Cardiac septum (tissue), 1 donor: Measurements from ENCODE around the gene MTA1. TPM values are rescaled to one million over a fixed set of nuclear protein-coding genes. Genes with fewer than 3 reads are reported as not detected.

ENCODE experiments used
- DNase-seq: peaks from one replicate; pipeline ENCODE4 v3.0.0-alpha.2; 2020; ENCODE audit warnings: low spot score
- intact Hi-C: fragments of 100-400 bp; cut with DNase I; formaldehyde crosslinking; loops from one replicate; pipeline ENCODE4 v1.14.0; 2022
- total RNA-seq: library from RNA; stranded (reverse); fragmentation: NEBNext Ultra II Directional; extraction: Animal tissue kit (Norgen Biotek cat#: 25700); gene quantifications from one replicate; pipeline ENCODE4 v1.2.1, GENCODE V29; 2021
- donor health status: DM: no; HTN: no; CAD: no.

MTA1 gene
- total RNA-seq, 1 donor from 2014 or later = 140 TPM

DNA sequence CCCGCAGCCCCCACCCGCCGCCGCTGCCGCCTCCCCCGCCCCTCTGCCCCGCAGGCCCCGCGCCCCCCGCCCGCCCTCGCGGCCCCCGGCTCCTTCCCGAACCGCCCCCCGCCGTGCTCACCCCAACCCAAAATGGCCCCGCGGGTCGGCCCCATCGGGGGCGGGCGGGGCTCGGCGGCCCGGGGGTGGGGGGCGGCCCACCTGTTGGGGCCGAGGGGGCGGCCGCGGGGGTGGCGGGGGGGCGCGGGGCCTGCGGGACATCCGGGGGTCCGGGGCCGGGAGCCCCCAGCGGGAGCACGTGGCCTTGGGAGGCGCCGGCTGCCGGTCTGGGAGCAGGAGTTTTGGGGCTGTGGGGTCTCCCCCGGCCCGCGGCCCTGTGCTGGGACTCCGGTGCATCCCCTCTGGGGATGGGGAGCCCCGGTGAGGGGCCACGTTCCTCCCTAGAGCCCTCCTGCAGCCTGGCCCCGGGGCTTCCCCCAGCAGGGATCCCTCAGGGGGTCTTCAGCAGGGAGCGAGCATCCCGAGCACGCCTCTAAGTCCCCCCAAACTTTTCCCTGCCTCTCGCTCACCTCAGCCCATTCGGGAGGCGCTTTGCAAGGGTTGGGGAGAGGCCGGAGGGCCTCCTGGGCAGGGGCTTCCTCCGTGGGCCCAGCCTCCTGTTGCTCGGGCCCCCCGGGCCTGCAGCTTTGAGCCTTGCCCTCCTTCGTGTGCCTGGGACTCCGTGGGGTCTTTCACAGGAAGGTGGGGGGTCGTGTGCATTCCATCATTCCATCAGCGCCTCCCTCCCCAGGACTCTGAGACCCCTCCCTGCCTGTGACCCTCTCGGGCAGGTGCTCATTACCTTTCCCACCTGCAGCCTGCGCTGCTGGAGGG lies 710 bp downstream of the MTA1 start:
- intact Hi-C loops = no loop called here
- no peak for DNase-seq

DNA sequence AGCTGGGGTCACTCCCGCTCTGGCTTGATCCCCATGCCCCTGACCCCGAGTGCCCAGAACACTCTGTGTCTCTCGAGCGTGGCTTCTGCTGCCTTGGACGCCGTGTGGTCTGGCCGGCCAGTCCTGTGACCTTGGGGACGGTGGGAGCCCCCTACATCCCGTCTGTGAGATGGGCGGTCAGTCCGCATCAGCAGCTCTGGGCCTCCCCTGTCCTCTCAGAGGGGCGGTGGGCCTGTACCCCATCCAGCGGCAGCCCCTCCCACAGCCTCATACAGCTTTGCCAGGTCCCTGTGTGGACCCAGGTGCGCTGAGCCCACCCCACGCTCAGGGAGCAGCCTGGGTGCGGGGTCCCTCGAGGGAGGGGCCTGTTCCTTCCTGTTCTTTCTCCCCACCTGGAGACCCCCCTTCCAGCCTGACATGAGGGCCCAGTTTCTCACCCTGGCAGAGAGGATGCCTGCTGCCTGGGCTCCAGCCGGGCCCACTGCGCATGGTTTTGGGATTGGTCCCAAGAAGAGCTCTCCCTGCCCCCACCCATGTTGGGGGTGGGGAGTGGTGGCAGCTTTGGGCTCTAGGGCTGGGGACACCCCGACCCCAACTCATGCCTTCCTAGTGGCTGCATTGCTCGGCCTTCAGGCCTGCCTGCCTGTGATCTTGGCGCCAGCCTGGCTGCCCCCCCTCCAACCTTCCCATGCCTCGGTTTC lies 1.5 kb downstream of the MTA1 start:
- DNase-seq = no peak
- intact Hi-C loops = no loop called here

DNA sequence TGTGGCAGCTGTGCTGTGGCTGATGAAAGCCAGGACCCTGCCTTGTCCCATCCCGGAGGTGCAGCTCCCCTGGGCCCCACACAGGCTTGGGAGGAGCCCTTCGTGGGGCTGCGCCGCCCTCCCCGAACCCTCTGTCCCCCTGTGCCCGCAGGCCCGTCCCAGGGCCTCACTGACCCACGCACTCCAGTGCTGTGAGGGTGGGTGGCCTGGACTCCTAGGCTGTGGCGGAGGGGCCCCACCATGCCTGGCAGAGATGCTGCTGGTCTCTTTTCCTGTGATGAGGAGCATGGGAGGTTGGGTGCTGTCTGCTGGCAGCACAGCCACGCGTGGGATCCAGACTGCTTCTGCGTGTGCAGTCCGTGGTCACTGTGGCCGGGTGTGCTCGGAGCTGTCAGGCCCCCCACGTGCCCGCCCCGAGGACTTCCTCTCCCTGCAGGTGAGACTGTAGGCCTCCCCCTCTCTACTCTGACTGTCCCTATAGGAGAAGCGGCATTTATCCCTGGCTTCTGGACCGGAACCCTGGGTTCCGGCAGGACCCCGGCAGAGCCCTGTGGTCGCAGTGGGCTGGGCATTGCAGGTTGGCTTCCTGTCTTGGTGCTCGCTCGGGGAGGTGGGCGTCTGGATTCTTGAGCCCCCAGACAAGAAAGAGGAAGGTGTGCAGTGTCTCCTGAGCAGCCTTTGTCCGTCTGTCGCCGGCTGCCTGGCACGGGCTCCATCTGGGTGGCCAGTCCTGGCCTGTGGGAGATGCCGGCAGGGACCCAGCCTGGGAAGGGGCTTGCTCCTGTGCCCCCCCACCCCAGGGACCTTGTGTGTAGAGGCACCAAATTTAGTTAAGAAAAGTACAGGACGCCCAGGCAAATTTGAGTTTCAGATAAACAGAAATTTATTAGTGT lies 2.3 kb downstream of the MTA1 start:
- DNase-seq = no peak
- intact Hi-C loops = no loop called here

DNA sequence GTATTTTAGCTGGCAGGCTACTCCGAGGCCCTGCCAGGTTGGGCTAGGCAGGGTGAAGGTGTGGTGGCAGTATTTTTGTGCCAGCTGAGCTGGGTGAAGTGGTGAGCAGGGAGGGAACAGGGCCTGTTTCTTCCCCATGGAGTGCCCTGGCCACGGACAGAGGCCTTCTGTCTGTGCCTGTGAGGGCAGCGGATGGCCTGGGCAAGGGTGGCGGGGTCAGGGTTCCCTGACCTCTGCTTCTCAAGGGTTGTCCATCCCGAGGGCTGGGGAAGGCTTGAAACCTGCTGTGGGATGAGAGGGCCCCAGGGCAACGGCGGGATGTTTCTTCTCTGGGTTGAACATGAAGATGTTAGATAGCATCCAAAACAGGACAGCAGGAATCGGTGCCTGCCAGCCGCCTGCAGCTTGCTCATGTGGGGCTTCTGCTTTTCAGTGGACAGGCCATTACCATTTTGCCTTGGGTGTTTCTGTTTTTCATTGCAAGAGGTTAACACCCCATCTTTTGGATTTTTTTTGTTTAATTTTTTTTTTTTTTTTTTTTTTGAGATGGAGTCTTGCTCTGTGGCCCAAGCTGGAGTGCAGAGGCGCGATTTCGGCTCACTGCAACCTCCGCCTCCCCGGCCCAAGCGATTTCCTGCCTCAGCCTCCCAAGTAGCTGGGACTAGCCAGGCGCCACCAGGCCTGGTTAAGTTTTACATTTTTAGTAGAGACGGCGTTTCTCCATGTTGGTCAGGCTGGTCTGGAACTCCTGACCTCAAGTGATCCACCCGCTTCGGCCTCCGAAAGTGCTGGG lies 3.3 kb downstream of the MTA1 start:
- intact Hi-C loops = no loop called here
- DNase-seq = no peak

DNA sequence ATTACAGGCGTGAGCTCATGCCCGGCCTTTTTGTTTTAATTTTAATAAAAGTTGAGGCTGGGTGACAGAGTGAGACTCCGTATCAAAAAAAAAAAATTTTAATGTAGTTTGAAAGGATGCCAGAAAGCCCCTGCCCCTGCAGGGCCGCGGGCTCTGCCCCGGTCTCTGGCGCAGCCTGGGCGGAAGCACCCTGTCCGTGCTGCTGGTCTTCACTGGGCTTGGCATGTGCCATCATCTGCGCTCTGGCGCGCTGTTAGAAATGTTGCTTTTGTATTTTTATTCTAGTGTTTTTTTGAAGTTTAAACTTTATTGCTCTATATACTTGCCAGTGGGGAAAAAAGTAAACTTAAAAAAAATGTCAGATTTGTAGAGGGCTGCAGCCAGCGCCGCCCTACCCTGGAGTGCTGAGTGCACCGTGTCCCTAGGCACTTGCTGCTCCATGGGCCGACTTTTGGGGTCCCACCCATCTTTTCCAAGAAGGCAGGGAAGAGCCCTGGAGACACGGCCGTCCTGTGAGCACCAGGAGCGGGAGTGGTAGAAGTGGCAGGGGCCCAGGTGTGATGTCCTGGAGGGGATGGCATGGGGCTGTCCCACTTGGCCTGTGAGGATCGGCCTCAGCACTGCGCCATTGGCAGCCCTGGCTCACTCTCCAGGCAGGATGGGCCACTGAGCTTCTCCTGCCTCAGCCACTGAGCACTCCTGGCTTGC lies 4.0 kb downstream of the MTA1 start:
- no peak for DNase-seq

DNA sequence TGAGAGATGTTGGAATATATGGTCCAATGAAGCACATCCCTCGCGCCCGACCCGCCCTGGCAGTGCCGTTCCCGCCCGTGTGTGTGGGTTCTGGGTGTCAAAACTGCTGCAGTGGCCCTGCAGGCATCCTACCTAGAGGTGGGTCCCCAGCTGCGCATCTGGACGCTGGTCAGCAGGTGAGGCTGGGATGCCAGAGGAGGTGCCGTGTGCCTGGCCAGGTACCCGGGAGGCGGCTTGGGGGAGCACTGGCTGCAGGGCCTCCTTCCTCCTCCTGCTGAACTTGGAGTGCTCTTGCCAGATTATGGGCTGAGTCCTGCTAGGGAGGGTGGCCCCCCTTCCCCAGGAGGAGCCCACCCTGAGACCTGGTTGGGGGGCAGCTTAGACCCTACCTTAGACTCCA lies 5.2 kb downstream of the MTA1 start:
- intact Hi-C loops = no loop called here
- DNase-seq = no peak

More for the DNA sequence above, 4.0 kb downstream of the MTA1 start:
- intact Hi-C loops = no loop called here

DNA sequence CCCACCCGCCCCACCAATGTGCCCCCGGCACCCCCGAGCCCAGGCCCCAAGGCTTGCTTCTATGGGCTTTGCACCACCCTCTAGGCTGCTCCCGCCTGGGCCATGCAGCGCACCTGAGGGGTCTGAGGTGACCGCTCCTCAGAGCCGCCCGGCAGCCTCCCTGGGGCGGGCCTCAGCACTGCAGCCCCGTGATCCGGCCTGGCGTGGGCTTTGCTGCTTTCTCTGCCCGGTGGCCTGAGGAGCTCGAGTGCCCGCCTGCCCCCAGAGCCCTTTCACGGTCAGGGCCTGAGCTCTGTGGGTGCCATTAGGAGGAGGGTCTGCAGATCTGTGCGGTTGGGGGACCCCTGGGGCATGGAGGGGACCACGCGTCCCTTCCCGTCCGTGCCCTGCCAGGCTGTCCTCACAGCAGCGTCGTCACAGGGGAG lies 6.2 kb downstream of the MTA1 start:
- intact Hi-C loops = no loop called here
- DNase-seq = no peak

DNA sequence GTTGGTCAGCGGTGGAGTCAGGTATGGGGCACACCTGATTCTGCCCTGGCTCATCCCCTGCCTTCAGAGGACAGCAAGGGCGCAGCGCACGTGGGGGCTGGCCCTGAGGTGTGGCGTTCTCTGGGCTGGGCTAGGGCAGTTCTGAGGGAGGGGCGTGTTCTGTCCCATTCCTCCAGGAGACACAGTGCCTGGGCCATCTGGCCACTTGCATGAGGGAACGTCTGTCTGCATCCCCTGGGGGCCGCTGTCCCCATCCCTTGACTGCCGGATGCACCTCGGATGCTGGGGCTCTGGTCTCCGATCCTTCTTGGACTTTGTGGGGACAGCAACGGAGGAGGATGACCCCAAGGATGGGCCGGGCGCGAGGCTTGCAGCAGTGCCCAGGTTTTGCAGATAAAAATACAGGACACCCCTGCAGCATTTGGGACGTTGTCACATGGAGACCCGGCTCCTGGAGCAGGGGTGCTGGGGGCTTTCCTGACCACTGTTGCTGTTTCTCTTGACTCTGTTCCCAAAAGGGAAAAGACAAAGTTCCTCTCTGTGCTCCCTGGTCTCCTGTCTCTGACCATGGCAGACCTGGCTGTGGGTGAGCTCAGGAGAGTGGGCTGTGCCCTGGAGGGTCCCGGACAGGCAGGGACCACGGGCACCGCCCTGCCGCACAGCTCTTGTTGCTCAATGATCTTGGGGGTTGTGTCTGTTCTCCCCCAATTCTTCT lies 6.9 kb downstream of the MTA1 start:
- DNase-seq = peak; percentile 63
- intact Hi-C loops = no loop called here

DNA sequence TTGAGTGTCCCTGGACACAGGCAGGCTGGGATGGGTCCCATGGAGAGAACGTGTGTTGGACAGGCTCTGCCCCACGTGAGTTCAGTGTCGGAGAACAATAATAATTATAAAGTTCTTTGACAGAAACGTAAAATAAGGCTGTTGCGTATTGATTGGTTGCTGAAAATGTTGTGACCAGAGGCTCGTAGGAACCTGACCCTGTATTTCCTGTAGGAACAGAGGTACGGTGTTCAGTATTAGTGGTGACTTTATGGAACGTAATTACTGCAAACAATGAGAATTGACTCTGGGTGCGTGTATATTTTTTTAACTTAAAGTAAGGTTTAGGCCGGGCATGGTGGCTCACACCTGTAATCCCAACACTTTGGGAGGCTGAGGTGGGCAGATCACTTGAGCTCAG lies 7.8 kb downstream of the MTA1 start:
- intact Hi-C loops = no loop called here
- DNase-seq = no peak

DNA sequence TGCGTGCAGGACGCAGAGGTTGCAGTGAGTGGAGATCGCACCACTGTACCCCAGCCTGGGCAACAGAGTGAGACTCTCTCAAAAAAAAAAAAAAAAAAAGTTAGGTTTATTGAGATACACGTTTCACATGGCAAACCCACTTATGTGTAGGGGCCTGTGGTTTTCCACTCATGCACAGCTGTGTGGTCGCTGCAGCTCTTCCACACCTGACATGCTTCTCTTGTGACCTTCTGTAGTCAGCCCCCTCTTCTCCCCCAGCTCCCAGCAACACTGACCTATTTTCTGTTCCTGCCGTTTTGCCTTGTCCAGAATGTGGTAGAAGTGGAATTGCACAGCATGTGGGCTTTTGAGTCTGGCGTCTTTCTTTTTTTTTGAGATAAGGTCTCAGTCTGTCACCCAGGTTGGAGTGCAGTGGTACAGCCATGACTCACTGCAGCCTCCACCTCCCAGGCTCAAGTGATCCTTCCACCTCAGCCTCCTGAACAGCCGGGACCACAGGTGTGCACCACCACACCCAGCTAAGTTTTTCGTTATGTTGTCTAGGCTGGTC lies 8.4 kb downstream of the MTA1 start:
- no peak for DNase-seq

DNA sequence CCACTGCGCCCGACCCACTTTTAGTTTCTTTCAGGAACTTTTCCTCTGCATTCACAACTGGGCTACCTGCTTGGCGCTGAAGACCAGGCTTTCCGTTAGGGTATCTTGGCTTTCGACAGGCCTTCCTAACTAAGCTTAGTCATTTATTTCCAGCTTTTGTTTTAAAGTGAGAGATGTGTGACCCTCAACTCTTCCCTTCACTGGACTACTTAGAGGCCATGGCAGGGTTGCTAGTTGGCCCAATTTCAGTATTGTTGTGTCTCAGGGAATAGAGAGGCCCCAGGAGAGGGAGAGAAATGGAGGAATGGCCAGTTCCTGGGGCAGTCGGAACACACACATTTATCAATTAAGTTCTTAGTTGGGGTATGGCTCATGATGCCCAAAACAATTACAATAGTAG lies 10.4 kb downstream of the MTA1 start:
- intact Hi-C loops = no loop called here

More for the DNA sequence above, 8.4 kb downstream of the MTA1 start:
- intact Hi-C loops = no loop called here

DNA sequence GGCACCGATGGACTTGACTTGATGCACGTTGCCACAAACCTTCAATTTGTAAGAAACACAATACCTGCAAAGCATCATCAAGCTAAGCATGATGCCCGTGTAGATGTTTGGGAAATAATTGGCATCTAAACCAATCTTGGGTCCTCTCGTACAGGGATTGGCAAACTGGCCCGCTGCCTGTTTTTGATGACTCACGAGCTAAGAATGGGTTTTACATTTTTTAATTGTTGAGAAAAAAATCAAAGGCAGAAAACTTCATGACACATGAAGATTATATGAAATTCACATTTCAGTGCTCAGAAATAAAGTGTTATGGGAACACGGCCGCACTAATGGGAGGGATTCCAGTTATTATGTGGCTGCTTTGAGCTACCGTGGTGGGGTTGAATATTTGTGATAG lies 10.9 kb downstream of the MTA1 start:
- intact Hi-C loops = no loop called here
- no peak for DNase-seq

More for the DNA sequence above, 10.4 kb downstream of the MTA1 start:
- no peak for DNase-seq

DNA sequence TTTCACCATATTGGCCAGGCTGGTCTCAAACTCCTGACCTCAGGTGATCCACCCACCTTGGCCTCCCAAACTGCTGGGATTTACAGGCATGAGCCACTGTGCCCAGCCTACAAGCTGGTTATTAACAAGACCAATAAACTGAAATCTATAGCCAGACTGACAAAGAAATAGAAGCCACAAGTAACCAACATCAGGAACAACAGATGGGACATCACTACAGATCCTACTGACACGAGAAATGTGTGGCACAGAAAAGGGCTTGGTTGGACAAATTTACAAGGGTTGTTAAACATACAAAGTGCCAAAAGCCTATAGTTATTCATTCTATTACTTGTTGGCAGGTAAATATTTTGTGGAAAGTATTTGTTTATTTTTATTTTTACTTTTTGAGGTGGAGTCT lies 11.6 kb downstream of the MTA1 start:
- no peak for DNase-seq
- intact Hi-C loops = no loop called here

DNA sequence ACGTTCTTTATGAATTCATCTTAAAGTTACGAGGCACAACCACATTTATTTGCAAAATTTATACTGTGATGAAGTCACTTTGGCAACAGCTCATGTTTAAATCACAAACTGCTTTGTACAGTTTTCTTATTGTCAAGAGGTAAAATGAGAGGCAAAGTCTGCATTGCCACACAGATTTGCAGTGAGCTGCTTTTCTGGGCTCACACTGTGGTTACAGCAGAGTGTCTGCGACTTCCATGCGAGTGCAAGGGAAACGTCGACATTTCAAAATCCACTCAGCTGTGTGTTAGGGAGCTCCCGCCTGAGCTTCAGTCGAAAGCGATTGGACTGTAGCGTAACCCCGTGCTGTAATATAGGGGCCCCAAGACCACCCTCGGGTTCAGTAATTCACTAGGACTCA lies 13.0 kb downstream of the MTA1 start:
- intact Hi-C loops = no loop called here
- DNase-seq = no peak

DNA sequence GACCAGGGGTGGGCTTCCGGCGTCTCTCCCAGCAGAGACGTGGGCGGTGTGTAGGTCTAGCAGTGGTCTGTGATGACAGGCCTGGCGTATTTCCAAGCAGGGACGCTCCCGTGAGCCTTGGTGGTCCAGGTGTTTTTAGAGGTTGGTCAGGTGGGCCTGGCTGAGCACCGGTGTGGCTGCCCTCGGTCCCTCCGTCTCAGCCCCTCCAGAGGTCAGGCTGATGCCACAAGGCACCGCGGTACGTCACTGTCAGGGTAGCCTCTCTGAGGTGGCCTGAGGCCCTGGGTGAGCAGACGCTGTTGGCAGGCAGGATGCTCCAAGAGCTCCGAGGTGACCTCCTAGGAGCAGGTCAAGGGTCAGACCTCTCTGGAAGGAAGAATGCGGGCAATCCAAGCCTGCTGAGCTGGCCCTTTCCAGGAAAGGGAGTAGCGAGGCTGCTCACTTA lies 13.6 kb downstream of the MTA1 start:
- no peak for DNase-seq
- intact Hi-C loops = no loop called here

DNA sequence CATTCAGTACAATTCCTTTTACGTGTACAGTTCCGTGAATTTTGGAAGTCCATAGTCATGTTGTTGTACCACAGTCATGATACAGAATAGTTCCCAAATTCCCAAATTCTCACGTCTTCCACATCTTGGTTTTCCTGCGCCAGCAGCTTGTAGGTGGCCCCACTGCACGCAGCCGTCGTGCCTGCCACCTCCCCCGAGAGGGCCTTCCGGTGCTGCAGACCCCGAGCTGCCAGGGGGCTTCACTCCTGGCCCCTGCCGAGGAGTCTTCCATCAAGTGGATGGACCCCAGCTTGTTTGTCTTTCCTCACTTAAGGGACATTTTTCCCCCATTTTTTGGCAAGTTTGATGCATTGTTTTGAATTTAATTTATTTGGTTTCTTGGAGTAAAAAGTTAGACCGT lies 16.8 kb downstream of the MTA1 start:
- DNase-seq = no peak
- intact Hi-C loops = no loop called here

DNA sequence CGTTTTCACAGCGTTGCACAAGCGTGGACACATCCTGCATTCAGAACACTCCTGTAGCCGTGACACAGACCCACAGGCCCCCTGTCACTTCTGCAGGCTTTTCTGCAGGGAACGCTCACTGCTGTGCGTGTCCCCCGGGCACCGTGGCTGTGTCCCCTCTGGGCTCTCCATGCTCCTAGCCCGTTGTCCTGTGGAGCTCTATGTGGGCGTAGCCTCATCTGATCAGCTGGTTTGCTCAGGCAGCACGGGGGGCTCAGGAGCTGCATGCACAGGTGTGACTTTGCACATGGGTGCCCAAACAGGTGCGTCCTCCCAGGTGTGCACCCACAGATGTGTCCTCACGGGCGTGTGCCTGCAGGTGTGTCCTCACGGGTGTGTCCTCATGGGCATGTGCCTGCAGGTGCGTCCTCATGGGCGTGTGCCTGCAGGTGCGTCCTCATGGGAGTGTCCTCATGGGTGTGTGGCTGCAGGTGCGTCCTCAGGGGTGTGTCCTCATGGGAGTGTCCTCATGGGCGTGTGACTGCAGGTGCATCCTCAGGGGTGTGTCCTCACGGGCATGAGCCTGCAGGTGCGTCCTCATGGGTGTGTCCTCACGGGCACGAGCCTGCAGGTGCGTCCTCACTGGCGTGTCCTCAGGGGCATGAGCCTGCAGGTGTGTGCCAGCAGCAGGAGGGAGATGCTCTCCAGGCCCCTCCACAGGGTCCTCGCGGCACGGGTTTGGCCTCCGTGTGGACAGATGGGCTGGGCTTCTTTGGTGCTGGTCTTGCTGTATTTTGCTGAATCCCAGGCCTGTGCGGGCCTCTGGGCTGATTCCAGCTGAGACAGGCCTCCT lies 17.5 kb downstream of the MTA1 start:
- intact Hi-C loops = no loop called here
- DNase-seq = no peak
